IMR-90 (cell line): ENCODE measurements around the gene SDC3. TPM values are rescaled to one million over a fixed set of nuclear protein-coding genes. Genes with fewer than 3 reads are reported as not detected.

Source experiments
- ATAC-seq: fragments of 200-7000 bp; cut with Tn5 transposase; 2 replicates; pipeline ENCODE4 v1.9.1; 2020; ENCODE audit warnings: low read depth, mild to moderate bottlenecking, moderate library complexity
- BruUV-seq: library from RNA; stranded (reverse); fragments of 400-500 nt; replicated peaks from 2 replicates; lab custom pipeline; 2021; lab: Mats Ljungman, UMichigan
- CTCF ChIA-PET: fragments of 300-600 bp; formaldehyde crosslinking; extraction: SDS; loops from one replicate; lab custom pipeline; 2021; ENCODE audit warnings: antibody characterized with exemption; lab: Yijun Ruan, JAX
- POLR2A ChIA-PET: fragments of 300-600 bp; sonication (Branson Sonifier 250); formaldehyde crosslinking; loops from one replicate; lab custom pipeline; 2022; ENCODE audit warnings: antibody characterized with exemption; ENCODE audit not compliant: unreplicated experiment; lab: Charles Lee
- DNase-seq: peaks from one replicate; pipeline ENCODE4 v3.0.0; 2013
- H2AFZ ChIP-seq: replicated peaks from 2 replicates; pipeline ENCODE3; 2013; ENCODE audit warnings: low read length, mild to moderate bottlenecking; ENCODE audit not compliant: poor library complexity
- H2AK5ac ChIP-seq: 2 replicates; pipeline ENCODE4 v1.6.1; 2013; ENCODE audit warnings: low read depth, low read length, inconsistent platforms
- H2AK9ac ChIP-seq: replicated peaks from 2 replicates; pipeline ENCODE3; 2013; ENCODE audit warnings: mild to moderate bottlenecking, low read depth, low read length, moderate library complexity; ENCODE audit not compliant: poor library complexity
- H2BK120ac ChIP-seq: 2 replicates; pipeline ENCODE4 v1.6.1; 2013; ENCODE audit warnings: low read depth, low read length, inconsistent platforms
- H2BK15ac ChIP-seq: 3 replicates; pipeline ENCODE4 v1.6.1; 2013; ENCODE audit warnings: low read depth, low read length, inconsistent platforms
- H2BK20ac ChIP-seq: 2 replicates; pipeline ENCODE4 v1.6.1; 2013; ENCODE audit warnings: low read depth, mild to moderate bottlenecking, inconsistent platforms, low read length, moderate library complexity
- H2BK5ac ChIP-seq: 2 replicates; pipeline ENCODE4 v1.6.1; 2013; ENCODE audit warnings: mild to moderate bottlenecking, low read depth, low read length, inconsistent platforms; ENCODE audit not compliant: poor library complexity, severe bottlenecking
- H3K14ac ChIP-seq: replicated peaks from 2 replicates; pipeline ENCODE4 v1.6.1; 2013; ENCODE audit warnings: low read depth, low read length, inconsistent platforms
- H3K18ac ChIP-seq: 2 replicates; pipeline ENCODE4 v1.6.1; 2013; ENCODE audit warnings: low read depth, low read length, control low read depth
- H3K23ac ChIP-seq: 2 replicates; pipeline ENCODE4 v1.6.1; 2013; ENCODE audit warnings: low read depth, low read length, inconsistent platforms
- H3K27ac ChIP-seq: 2 replicates; pipeline ENCODE4 v1.5.1; 2013; ENCODE audit warnings: mild to moderate bottlenecking, control low read depth, low read length; ENCODE audit not compliant: insufficient read depth
- H3K27me3 ChIP-seq: 2 replicates; pipeline ENCODE4 v1.6.1; 2013; ENCODE audit warnings: low read length; ENCODE audit not compliant: control insufficient read depth, insufficient read depth
- H3K36me3 ChIP-seq: 2 replicates; pipeline ENCODE4 v1.6.1; 2013; ENCODE audit warnings: low read length, mixed read lengths; ENCODE audit not compliant: control insufficient read depth, insufficient read depth
- H3K4ac ChIP-seq: 2 replicates; pipeline ENCODE4 v1.6.1; 2013; ENCODE audit warnings: low read depth, low read length, inconsistent platforms
- H3K4me1 ChIP-seq: 2 replicates; pipeline ENCODE4 v1.6.1; 2013; ENCODE audit warnings: low read length, mixed read lengths; ENCODE audit not compliant: control insufficient read depth, insufficient read depth
- H3K4me2 ChIP-seq: 2 replicates; pipeline ENCODE4 v1.6.1; 2013; ENCODE audit warnings: low read depth, mild to moderate bottlenecking, control low read depth, low read length, moderate library complexity
- H3K4me3 ChIP-seq: 2 replicates; pipeline ENCODE4 v1.5.1; 2013; ENCODE audit warnings: low read depth, mild to moderate bottlenecking, control low read depth, low read length, moderate library complexity; ENCODE audit not compliant: insufficient read depth
- H3K56ac ChIP-seq: 2 replicates; pipeline ENCODE4 v1.6.1; 2013; ENCODE audit warnings: low read length, inconsistent platforms; ENCODE audit not compliant: insufficient read depth; ENCODE audit errors: extremely low read depth
- H3K79me1 ChIP-seq, 2 experiments: 2 replicates each; pipeline ENCODE4 v1.6.1; 2013; ENCODE audit warnings: low read length in 2 of 2, inconsistent platforms in 1 of 2, low read depth in 1 of 2
- H3K9ac ChIP-seq: 2 replicates; pipeline ENCODE4 v1.6.1; 2013; ENCODE audit warnings: low read depth, low read length, control low read depth
- H3K9me1 ChIP-seq: 2 replicates; pipeline ENCODE4 v1.6.1; 2013; ENCODE audit warnings: low read length, inconsistent platforms; ENCODE audit not compliant: insufficient read depth
- H3K9me3 ChIP-seq: 2 replicates; pipeline ENCODE4 v1.6.1; 2013; ENCODE audit warnings: low read length; ENCODE audit not compliant: control insufficient read depth, insufficient read depth
- H4K20me1 ChIP-seq: 2 replicates; pipeline ENCODE4 v1.6.1; 2013; ENCODE audit warnings: low read length, inconsistent platforms; ENCODE audit not compliant: insufficient read depth
- H4K5ac ChIP-seq: 2 replicates; pipeline ENCODE4 v1.6.1; 2013; ENCODE audit warnings: mild to moderate bottlenecking, low read depth, low read length, control low read depth
- H4K8ac ChIP-seq, 2 experiments: 2 replicates each; pipeline ENCODE4 v1.6.1; 2013; ENCODE audit warnings: low read depth in 2 of 2, low read length in 2 of 2, control low read depth in 1 of 2, inconsistent platforms in 1 of 2
- H4K91ac ChIP-seq: 2 replicates; pipeline ENCODE4 v1.6.1; 2013; ENCODE audit warnings: low read depth, low read length, inconsistent platforms; ENCODE audit not compliant: insufficient read depth
- BHLHE40 ChIP-seq: fragments of 150-350 bp; IDR thresholded peaks from 2 replicates; pipeline ENCODE4 v1.6.1; 2016; ENCODE audit warnings: mild to moderate bottlenecking, low read depth, low read length
- CEBPB ChIP-seq: IDR thresholded peaks from 2 replicates; pipeline ENCODE4 v1.6.1; 2012; ENCODE audit warnings: low read depth, low read length, improper control_type of control experiment
- CHD1 ChIP-seq: IDR thresholded peaks from 2 replicates; pipeline ENCODE4 v1.6.1; 2012; ENCODE audit warnings: low read depth, low read length, improper control_type of control experiment
- FOS ChIP-seq: fragments of 150-350 bp; IDR thresholded peaks from 2 replicates; pipeline ENCODE4 v1.6.1; 2016; ENCODE audit warnings: low read depth, low read length
- MAFK ChIP-seq: IDR thresholded peaks from 2 replicates; pipeline ENCODE4 v1.6.1; 2012; ENCODE audit warnings: low read depth, low read length, improper control_type of control experiment
- RAD21 ChIP-seq: IDR thresholded peaks from 2 replicates; pipeline ENCODE4 v1.6.1; 2012; ENCODE audit warnings: low read length, improper control_type of control experiment
- RCOR1 ChIP-seq: IDR thresholded peaks from 2 replicates; pipeline ENCODE4 v1.6.1; 2012; ENCODE audit warnings: mild to moderate bottlenecking, low read length, improper control_type of control experiment; ENCODE audit not compliant: insufficient replicate concordance
- SMC3 ChIP-seq: fragments of 150-350 bp; IDR thresholded peaks from 2 replicates; pipeline ENCODE4 v1.6.1; 2016; ENCODE audit warnings: low read depth, mild to moderate bottlenecking, antibody characterized with exemption, low read length, moderate library complexity
- WGBS, 2 experiments: methylation state at CpG; one replicate each; pipeline versions ENCODE4 v1.1.5 to v1.1.7; 2013; ENCODE audit warnings: missing lambda C conversion rate in 2 of 2; ENCODE audit not compliant: insufficient read length in 1 of 2; ENCODE audit errors: extremely low coverage in 2 of 2; 5-methylcytosine and 5-hydroxymethylcytosine counted together
- dilution Hi-C: fragments of 300-500 bp; cut with HindIII; formaldehyde crosslinking; loops from one replicate; pipeline ENCODE4 v1.14.3; 2018; ENCODE audit warnings: low sequenced_read_pairs; ENCODE audit not compliant: unreplicated experiment
- in situ Hi-C: fragments of 300-500 bp; cut with MboI; formaldehyde crosslinking; loops from 3 replicates; pipeline ENCODE4 v1.14.3; 2019; ENCODE audit warnings: low sequenced_read_pairs, inconsistent platforms, mixed read lengths
- intact Hi-C: fragments of 100-400 bp; cut with micrococcal nuclease; formaldehyde crosslinking; loops from 2 replicates; pipeline ENCODE4 v1.10.0; 2022
- polyA plus RNA-seq, 3 experiments: library from polyadenylated mRNA; depleted of rRNA; stranded (reverse); fragments of >200 nt; gene quantifications; 2 replicates each; pipeline ENCODE4 v1.2.3, GENCODE V29; 2012; ENCODE audit warnings: low replicate concordance in 1 of 3
- total RNA-seq: library from RNA; depleted of rRNA; stranded (reverse); fragments of >200 nt; gene quantifications from 2 replicates; pipeline ENCODE4 v1.2.3, GENCODE V29; 2012
- TF ChIP-seq, protein P1 (sequence below): fragments of 150-350 bp; IDR thresholded peaks from 2 replicates; pipeline ENCODE4 v1.6.1; 2016; ENCODE audit warnings: low read depth, mild to moderate bottlenecking, low read length, moderate library complexity, borderline replicate concordance
- TF ChIP-seq, protein P2 (sequence below): conservative IDR thresholded peaks from 2 replicates; pipeline ENCODE4 v1.5.1; 2012; ENCODE audit warnings: mild to moderate bottlenecking, low read depth, low read length, improper control_type of control experiment

Gene SDC3
- total and polyA plus RNA-seq, 2 of the 4 experiments (the other 2 are of a cell fraction) = 13.1 to 71.5 TPM

DNA sequence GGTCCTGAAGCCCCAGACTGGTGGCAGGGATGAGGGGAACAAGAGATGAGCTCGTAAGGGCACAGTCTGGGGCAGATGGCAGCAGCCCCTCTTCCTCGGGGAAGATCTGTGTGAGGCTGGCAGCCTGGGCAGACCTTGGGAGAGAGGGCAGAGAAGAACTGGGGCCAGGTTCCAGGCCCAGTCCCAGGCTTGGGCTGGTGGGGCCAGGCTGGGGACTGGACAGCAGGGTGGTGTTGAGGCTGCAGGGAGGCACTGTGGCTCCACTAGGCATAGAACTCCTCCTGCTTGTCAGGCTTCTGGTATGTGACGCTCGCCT is 35.7 kb downstream of the SDC3 start:
- H3K4me1 ChIP-seq = peaks cover 10% of the 10 kb centered on the region
- DNase-seq = no peak
- H2BK120ac ChIP-seq = no peak overlapping the region
- BruUV-seq = no TSS peak
- no peak overlapping the region for H3K4me3 ChIP-seq
- H2AFZ ChIP-seq = no peak overlapping the region
- no peak overlapping the region for H3K4ac ChIP-seq
- no peak overlapping the region for H3K4me2 ChIP-seq
- H4K5ac ChIP-seq = no peak overlapping the region
- peaks cover 5 to 35% of the 10 kb centered on the region in 2 experiments; a peak in 3 of 4 replicates for H3K79me1 ChIP-seq
- H2AK5ac ChIP-seq = no peak overlapping the region; the same call in 1 of the 2 replicates
- no peak overlapping the region for H4K91ac ChIP-seq
- H3K36me3 ChIP-seq = peaks cover 47% of the 10 kb centered on the region
- no peak for TF ChIP-seq FOS
- TF ChIP-seq, protein P1, sequence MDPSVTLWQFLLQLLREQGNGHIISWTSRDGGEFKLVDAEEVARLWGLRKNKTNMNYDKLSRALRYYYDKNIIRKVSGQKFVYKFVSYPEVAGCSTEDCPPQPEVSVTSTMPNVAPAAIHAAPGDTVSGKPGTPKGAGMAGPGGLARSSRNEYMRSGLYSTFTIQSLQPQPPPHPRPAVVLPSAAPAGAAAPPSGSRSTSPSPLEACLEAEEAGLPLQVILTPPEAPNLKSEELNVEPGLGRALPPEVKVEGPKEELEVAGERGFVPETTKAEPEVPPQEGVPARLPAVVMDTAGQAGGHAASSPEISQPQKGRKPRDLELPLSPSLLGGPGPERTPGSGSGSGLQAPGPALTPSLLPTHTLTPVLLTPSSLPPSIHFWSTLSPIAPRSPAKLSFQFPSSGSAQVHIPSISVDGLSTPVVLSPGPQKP = no peak
- no peak for TF ChIP-seq BHLHE40
- TF ChIP-seq CHD1 = no peak
- no peak for TF ChIP-seq MAFK
- no peak for TF ChIP-seq CEBPB
- TF ChIP-seq, protein P2, sequence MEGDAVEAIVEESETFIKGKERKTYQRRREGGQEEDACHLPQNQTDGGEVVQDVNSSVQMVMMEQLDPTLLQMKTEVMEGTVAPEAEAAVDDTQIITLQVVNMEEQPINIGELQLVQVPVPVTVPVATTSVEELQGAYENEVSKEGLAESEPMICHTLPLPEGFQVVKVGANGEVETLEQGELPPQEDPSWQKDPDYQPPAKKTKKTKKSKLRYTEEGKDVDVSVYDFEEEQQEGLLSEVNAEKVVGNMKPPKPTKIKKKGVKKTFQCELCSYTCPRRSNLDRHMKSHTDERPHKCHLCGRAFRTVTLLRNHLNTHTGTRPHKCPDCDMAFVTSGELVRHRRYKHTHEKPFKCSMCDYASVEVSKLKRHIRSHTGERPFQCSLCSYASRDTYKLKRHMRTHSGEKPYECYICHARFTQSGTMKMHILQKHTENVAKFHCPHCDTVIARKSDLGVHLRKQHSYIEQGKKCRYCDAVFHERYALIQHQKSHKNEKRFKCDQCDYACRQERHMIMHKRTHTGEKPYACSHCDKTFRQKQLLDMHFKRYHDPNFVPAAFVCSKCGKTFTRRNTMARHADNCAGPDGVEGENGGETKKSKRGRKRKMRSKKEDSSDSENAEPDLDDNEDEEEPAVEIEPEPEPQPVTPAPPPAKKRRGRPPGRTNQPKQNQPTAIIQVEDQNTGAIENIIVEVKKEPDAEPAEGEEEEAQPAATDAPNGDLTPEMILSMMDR = no peak
- TF ChIP-seq RCOR1 = no peak
- TF ChIP-seq SMC3 = no peak
- TF ChIP-seq RAD21 = no peak
- no CpG with 5 or more reads among the region's 4 CpGs for WGBS, 2 experiments
- no peaks in the 10 kb centered on the region for H3K27me3 ChIP-seq
- POLR2A ChIA-PET = no interaction called here
- no peak overlapping the region for H4K8ac ChIP-seq
- H3K56ac ChIP-seq = no peak overlapping the region
- H2BK20ac ChIP-seq = no peak overlapping the region
- H3K23ac ChIP-seq = no peak overlapping the region
- H2BK15ac ChIP-seq = no peak overlapping the region
- dilution Hi-C loops (no loop called here), intact Hi-C loops (no loop called here), in situ Hi-C loops (no loop called here)
- no peak overlapping the region for H3K9ac ChIP-seq
- H3K14ac ChIP-seq = no peak overlapping the region
- peaks cover 14% of the 10 kb centered on the region for H3K9me1 ChIP-seq
- H3K27ac ChIP-seq = no peak overlapping the region
- H4K20me1 ChIP-seq = 0 out of 2 replicates have a peak, but pooled peaks cover 3% of the 10 kb centered on the region
- ATAC-seq = no peak
- H2BK5ac ChIP-seq = no peak overlapping the region
- CTCF ChIA-PET = no interaction called here
- H2AK9ac ChIP-seq = no peak overlapping the region
- no peak overlapping the region for H3K18ac ChIP-seq
- H3K9me3 ChIP-seq = peaks cover 16% of the 10 kb centered on the region
